Stimulated activated CD4-positive, alpha-beta T cell treated with anti-CD3 and anti-CD28 coated beads, Interleukin-2, amount 100 ng/mL, for 48 hours (primary cell): ENCODE results near the gene KIF1B.

Experiments
- DNase-seq, 2 donors: peaks; one replicate each; pipeline ENCODE4 v3.0.0-alpha.2; 2020

The KIF1B gene

DNA sequence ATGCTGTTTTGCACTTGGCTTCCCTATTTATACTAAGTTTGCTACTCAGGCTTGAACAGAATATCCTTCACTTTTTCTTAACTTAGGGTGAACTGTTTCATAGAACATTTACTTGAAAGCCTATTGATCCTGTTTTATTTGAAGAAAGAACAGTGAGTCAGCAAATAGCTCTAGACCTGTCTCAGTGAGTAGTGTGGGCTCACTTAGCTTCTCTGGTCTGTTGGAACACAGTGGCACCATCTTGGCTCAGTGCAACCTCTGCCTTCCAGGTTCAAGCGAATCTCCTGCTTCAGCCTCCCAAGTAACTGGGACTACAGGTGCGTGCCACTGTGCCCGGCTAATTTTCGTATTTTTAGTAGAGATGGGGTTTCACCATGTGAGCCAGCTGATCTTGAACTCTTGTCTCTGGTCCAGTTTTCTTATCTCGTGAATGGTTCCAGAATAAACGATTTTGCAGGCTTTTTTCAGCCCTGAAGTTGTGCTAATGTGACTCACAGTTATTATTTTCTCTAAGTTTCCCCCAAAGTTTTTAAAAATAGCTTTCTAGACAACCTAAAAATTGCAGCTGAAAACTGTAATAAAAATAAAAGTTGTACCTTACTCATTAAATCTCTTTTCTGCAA, 76.8 kb downstream of the KIF1B start:
- DNase-seq, result no peak

DNA sequence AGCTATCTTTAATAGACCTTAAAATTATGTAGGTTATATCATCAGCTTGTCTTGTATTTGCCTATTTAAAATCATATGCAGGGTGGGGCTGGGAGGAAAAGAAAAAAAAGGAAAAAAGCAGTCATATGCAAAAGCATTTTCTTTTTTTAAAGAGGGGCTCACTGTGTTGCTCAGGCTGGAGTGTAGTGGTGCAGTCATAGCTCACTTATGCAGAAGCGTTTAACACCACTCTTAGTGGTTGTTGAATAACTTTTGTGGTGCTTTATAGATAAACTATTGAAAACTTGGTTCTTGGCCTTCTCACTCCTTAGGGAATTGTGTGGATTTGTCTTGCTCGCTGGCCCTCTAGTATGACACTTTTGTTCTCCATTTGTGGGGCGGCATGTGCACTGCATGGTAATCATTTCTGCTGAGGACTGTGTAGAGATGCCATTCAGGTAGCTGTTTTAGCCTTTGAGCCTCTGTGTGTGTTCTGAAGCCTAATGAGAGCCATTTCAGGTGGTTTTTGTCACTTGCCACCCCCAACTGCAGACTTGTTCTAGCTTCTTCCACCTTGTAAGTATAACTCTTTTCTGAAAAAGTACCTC, 77.8 kb downstream of the KIF1B start:
- no peak for DNase-seq

DNA sequence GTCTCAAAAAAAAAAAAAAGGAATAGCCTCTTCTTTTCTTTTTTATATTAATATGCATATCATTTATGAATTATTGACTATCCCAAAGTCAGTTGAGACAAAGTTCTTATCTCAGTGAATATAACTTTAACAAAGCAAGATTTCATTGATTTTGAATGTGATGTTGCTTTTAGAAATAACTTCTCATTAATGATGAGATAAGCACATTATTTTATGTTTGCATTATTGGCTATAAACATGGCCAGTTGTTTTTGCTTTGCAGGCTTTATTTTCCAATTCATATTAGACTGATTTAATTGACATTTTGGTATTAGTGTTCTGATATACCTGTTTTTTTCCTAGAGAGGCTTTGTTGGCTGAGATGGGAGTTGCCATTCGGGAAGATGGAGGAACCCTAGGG, 81.3 kb downstream of the KIF1B start:
- no peak for DNase-seq

DNA sequence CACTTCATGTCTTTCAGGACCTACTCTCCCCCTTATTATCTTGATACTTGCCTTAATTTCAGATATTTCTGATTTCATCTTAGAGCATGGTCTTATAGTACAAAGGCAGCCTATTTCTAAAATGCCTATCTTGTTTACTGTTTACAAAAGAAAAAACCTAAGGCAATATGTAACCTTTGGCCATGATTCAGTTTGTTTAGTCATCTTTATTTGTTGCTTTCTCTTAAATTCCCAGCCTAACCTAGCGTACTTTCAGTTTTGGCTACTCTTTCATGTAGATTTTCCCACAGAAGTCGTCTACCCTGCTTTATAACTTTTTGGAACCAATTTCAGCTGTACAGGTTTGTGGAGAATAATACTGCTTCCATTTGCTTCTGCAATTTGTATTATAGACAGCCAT, 81.8 kb downstream of the KIF1B start:
- DNase-seq, result no peak

DNA sequence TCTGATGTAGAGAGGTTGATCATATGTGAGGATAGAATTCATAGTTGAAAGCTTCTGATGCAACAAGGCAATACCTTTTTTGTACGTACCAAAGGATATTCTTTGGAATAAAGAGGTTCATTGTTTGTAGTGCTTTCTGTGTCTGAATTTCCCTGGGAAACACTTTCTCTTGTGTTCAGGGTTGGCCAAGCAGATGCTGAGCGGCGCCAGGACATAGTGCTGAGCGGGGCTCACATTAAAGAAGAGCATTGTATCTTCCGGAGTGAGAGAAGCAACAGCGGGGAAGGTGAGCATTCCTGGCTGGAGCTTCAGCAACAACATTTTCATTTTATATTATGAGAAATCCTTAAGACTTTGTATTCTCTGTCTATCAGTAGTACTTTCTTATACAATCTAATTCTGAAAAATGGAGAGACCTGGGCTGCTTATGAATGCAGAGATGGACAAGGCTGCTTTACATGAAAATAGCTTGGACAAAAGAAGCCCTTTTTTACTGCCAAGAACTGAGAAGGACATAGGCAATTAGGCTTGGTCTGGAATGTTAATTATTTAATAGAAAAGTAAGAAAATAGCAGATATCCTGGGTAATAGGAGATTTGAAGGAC, 85.2 kb downstream of the KIF1B start:
- no peak for DNase-seq

DNA sequence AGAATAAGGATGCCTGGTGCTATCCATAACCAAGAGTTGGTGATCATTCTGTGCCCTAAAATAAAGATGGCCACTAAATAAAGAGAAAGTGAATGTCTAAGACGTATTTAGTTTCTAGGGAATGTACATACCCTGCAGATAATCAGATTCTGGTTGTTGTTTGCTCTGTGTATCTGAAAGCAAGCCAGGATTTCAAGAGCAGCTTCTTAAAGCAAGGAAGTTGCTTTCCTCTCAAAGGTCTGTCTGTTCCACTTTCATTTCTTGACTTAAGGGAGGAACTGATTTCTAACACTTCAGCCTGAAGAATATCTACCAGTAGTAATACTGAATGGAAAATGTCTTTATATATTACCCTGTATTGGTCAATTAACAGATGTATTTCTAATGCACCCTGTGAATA, 88.8 kb downstream of the KIF1B start:
- no peak for DNase-seq

DNA sequence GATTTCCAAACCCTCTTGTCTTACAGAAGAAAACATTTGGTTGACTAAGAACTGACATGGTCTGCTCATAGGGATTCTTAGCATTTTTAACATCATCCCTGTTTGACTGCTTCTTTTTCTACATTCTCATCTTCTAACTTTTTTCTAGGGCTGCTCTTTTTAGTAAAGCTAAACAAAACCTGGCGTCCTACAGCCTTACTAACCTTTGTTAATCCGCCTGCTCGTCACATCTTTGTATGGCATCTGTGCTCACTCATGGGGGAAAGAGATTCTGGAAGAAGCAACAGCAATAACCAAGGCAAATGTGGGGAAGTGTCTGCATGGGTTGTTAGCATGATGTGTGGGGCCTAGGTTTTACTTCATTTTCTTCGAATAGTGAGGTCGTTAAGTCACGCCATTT, 92.0 kb downstream of the KIF1B start:
- no peak for DNase-seq

DNA sequence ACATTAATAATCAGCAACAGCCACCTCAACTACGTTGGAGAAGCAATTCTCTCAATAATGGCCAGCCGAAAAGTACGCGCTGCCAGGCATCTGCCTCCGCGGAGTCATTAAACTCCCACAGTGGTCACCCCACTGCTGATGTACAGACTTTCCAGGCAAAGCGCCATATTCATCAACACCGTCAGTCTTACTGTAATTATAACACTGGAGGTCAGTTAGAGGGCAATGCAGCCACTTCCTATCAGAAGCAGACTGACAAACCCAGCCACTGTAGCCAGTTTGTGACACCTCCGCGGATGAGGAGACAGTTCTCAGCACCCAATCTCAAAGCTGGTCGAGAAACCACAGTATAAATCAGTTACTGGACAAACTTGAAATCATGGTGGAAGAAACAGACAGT, 93.9 kb downstream of the KIF1B start:
- DNase-seq, result no peak

DNA sequence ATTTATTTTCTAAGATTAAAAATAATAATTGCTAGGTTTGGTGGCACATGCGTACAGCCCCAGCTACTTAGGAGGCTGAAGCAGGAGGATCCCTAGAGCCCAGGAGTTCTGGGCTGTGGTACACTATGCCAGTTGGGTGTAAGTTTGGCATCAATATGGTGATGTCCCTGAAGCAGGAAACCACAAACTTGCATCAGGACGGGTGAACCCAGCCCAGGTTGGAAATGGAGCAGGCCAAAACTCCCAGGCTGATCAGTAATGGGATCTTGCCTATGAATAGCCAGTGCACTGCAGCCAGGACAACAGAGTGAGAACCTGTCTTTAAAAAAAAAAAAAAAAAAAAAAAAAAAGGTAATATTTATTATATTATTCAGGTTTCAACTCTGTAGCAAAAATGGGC, 96.1 kb downstream of the KIF1B start:
- no peak for DNase-seq

DNA sequence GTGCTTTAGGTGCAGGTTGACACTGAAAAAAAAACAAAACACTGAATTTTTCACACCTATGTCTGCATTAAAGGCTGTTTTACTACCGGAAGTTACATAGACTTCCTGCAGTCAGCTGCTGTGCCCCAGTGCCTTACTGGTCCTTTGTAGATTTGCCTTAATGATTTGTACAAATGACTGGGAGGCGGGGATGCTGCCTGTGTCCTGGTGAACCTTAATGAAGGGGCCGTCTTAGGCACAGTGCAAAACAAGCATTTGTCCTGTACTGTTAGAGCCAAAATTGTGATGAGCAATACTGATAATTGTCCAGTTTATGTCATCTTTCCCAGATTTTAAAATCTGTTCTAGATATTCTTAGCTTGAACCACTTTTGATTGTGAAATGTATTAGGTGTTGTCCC, 97.6 kb downstream of the KIF1B start:
- no peak for DNase-seq

DNA sequence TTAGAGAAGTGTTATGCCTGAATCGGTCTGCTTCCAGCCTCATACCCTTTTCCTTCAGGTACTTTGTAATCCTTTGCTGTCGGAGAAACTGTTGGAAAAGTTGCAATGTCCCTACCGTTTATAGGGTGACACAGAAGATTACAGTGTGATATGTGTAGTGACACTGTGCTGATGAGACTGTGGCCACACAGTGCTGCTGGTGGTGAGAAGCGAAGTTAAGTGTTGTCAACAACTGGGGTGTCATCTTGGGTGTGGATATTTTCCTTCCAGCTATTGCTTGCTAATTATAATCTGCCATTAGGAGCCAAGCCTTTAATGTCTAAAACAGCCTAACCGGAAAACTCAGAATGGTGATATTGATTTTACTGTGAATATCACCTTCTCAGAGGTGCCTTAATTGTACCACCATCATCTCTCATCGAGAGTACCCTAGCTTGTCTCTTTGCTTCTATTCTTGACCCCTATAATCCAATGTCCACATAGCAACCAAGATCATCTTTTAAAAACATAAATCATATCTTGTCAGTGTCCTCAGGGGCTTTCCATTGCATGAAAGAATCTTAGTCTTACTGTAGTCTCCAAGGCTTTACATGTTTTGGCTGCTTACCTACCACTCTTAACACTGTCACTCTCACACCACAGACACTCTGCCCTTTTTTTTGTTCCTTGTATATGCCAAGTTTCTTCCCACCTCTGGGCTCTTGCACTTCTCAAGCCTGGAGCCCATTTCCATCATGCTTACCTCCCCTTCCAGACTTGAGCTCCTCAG, 99.1 kb downstream of the KIF1B start:
- DNase-seq, result no peak

DNA sequence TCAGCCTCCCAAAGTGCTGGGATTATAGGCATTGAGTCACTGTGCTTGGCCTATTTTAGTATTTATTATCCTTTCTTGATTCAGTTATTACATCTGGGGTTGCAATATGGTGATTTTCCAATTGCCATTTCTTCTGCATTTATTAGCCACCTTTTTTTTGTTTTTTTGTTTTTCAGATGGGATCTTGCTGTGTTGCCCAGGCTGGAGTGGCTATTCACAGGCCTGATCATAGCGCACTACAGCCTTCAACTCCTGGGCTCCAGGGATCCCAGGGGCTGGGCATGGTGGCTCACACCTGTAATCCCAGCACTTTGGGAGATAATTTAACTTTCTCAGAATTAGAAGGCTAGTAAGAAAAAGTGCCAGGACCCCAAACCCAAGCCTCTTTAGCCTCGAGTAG, 106.4 kb downstream of the KIF1B start:
- DNase-seq, result no peak

DNA sequence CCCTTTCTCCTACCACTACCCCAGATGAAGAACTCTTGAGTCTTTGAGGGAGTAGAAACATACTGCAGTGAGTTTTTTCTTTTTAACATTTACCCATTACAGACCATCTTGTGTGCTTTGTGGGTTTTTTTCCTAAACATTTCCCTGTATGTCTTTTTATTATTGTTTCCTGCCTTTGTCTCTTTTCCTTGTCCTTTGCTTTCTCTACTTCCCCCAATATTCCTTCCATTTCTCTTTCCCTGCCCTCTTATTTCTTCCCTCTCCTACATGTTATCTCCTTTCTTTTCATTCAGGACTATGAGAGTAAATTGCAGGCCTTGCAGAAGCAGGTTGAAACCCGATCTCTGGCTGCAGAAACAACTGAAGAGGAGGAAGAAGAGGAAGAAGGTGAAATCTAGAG, 109.4 kb downstream of the KIF1B start:
- no peak for DNase-seq

DNA sequence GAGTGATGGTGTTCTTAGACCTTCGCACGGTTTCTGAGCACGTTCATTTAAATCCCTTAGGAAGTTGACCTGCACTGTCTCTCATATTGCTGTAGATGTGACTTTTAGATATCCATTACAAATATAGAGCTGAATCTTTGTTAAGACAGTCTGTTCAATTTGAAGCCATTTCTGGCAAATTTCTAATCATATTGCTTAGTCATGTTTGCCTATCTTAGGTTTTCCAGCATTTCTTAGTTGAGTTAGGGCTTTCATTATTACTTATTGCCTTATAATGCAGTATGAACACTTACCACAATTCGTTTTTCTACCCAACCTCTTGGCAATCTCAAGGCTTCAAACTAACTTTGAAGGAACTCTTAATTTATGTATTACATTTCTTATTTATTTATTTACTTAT, 110.0 kb downstream of the KIF1B start:
- no peak for DNase-seq

DNA sequence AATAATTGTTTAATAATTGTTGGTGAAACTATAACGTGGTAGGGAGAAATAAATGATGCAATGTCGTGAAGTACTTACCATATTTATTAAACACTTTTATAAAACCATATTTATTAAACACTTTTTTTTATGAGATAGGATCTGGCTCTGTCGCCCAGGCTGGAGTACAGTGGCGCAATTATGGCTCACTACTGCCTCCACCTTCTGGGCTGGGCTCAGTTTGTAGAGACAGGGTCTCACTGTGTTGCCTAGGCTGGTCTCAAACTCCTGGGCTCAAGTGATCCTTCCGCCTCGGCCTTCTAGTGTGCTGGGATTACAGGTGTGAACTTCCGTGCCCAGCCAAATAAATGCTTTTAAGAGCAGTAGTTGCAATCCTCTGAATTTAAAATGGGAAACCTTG, 112.5 kb downstream of the KIF1B start:
- DNase-seq, result no peak

DNA sequence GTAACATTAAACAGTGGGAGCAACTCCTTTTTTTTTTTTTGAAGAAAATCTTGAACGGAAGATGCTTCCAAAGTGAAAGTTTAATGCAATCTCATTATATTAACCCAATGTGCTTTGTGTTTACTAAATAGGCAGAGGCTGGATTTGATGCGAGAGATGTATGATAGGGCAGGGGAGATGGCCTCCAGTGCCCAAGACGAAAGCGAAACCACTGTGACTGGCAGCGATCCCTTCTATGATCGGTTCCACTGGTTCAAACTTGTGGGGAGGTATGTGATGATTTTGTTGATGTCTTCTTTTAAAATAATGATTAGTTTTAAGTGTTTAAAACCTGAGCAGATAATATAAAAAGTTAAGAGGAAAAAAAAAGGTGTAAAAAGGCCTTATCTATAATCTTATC, 114.3 kb downstream of the KIF1B start:
- DNase-seq, result no peak

DNA sequence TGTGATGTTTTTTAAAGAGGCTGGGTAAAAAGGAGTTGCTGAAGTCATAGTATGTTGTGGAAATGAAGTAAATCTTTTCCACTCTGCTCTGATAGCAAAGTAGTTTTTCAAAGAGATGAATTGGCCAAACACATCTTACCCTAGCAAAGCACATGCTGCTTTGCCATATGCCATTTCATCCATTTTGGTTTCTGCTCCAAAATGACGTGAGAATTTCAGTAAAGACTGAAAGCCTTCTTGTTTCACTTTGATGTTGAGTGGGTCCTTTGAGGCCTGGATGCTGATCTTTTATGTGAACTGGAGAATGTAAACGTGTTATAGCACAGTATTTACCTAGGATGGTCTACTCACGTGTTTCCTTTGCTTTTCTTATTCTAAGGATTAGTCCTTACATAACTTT, 115.2 kb downstream of the KIF1B start:
- DNase-seq, result no peak

DNA sequence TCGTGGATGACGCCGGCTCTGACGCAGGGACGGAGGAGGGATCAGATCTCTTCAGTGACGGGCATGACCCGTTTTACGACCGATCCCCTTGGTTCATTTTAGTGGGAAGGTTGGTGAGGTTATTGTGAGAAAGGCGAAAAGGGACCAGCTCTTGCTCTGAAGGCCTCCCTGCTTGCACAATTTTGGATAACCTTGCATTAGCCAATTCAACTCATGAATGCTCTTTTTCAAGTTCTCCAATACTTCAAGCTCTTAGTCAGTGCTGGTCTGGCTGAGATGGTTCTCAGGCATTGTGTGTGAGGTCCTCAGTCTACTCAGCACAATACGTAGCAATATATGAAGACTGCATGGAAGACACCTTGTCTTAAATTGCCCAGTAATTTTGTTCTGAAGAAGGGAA, 115.9 kb downstream of the KIF1B start:
- DNase-seq, result no peak

DNA sequence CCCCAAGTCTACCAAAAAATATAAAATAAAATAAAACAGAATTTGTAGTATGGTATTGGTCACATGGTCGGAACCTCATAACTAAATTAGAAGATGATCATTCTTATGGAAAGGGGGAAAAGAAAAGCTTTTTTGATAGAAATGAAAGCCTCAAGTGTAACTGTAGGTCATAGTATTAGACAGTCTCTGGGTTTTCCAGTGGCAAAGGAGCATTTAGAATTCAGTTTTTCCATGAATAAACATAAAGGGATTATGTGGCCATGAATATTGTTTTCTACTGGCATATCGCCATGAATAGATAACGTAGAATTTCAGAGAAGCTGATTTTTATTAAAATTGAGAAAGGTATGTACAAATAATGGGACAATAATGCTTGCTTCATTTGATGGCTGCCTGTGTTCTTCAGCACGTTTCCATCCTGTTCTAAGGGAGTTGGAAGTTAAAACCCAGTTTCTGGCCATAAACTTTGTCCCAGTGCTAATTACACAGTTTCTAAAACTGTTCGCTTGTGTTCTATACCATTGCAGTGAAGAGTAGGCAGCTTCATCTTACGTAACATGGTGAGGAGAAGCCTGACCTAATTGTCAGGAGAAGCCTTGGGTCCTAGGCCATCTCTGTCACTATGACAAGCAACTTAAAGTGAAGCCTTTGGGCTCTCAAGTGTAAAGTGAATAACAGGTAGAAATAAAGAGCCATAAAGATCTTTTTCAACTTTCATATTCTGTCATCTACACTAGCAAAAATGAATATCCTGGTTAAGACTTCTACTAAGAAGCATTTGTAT, 118.0 kb downstream of the KIF1B start:
- no peak for DNase-seq

DNA sequence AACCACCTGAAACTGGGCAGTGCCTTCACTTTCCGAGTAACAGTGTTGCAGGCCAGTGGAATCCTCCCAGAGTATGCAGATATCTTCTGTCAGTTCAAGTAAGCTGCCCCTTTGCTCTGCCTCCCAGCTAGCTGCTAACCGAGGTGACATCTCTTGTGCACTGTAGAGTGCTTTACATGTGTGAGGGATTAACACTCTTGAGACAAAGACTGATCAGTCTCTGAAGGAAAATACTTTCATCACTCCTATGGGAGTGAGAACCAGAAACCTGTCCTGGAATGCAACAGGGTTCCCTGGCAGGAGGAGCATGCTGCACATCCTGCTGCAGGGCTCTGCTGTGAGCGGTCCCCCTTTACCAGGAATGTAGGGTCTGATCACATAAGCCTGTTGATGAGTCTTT, 127.1 kb downstream of the KIF1B start:
- no peak for DNase-seq

DNA sequence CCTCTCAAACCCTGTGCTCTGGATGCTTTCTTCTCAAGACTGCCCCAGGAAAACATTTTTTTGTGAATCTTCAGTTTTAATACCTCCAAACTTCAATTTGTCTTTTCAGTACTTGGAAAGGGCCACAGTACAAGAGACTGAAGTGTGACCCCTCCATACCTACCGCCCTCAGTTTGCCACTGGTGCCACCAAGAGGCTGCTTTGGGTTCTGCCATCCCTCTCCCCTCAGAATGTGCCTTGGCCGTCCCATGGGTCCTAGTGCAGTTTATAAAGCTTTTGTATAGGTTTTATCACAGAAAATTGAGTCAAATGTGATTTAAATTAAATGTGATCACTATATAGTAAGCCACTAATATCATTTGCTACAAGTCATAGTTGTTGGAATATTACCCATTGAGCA, 127.7 kb downstream of the KIF1B start:
- peak; percentile 31 to 35 for DNase-seq

DNA sequence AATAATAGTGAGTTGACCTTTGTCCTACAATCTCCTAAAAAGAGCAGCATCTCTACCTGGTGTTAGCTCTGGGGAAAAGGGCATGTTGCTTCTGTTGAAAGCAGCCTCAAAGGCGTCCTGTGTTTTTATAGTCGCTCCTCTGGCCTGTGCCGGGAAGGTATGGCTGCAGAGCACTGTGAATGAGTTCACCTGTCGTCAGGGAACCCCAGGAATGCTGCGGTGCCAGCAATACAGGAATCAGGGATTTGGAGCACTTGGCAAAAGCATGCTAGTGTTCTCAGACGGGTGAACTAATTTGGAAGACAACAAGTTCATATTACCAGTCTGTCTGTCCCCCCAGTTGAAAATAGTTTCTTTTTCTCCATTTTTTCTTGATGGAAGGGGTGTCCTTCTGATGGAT, 128.2 kb downstream of the KIF1B start:
- DNase-seq, result no peak

DNA sequence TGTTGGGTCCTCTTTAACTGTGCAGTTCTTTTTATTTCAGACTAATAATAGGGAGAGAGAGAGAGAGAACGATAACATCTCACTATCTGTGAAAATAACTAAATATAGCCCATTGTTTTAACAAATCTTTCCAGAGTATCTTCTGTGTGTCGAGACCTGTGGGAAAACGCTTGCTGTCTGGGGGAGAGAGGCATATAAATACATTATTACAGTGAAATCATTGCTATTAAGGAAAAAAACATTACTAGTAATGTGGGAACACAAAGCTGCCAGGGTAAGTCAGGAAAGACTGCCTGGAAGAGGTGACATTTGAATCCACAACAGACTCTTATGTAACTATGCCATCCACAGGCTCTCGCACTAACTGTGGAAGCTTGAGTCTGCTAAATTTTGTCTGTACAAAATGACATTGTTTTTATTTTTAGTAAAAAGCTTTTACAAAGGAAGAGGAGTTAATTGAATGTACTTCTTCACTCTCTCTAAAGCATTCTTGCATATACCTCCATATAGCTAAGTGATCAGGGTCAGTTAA, 128.7 kb downstream of the KIF1B start:
- no peak for DNase-seq
